Measurements from ENCODE around the gene ADGB.
"Not testable (repeated sequence)": the region's sequence is repeated elsewhere in the genome, so short reads cannot be mapped to it uniquely, and the experiment has no call there.

The ADGB gene

DNA sequence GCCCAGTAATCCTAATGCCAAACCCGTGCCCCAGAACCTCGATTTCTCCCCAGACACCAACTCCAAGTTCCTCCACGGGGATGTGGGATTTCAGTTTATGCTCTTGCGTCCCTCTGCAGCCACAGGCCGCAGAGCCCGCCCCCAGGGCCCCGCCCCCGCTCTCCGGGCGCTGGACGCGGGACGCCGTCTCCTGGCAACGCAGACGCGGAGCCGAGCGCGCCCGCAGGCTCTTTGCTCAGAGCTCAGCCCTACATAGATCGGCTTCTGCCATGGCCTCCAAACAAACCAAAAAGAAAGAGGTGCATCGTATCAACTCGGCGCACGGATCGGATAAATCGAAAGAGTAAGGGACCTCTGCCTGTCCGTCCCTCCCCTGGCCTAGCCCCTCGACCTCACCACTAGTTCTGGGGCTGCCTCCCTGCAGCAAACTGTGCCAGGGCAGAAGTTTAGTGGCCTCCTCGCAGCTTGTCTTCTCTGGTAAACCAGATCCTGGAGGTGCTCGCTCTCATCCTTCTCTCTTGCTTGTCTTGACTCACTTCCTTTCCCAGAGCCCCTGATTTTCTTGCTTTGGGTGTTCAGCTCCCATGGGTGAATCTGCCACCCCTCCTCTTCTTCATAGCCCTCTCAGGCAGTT is at the start of gene ADGB:
Gene ADGB, plus strand, starts transcription at position 201 of the 634 bp plus-strand sequence. Its CDS starts 69 bp downstream, at position 270.
- peak in 1 of 2 donors; percentile 22 for DNase-seq

DNA sequence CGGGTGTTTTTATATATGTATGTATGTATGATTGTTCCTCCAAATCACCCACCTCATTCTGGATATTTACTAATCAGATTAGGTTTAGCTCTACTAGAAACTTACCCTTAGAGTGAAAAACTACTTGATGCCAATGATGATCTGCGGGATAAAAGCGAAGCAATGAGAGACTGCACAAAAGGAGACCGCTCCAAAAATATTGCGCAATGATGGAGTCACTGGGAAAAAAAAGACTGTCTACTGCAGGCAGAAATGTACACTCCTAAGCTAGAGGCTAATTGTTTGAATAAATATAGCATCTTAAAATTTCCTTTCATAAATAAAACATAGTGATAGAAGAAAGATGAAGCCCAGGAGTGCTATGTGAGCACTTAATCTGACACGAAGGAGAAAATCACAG is 47.9 kb upstream of the ADGB start:
- DNase-seq = no peak

- no peak for DNase-seq
These were observed 47.2 kb upstream of the ADGB start for GRCh38 chr6:146551545-146551944.

DNA sequence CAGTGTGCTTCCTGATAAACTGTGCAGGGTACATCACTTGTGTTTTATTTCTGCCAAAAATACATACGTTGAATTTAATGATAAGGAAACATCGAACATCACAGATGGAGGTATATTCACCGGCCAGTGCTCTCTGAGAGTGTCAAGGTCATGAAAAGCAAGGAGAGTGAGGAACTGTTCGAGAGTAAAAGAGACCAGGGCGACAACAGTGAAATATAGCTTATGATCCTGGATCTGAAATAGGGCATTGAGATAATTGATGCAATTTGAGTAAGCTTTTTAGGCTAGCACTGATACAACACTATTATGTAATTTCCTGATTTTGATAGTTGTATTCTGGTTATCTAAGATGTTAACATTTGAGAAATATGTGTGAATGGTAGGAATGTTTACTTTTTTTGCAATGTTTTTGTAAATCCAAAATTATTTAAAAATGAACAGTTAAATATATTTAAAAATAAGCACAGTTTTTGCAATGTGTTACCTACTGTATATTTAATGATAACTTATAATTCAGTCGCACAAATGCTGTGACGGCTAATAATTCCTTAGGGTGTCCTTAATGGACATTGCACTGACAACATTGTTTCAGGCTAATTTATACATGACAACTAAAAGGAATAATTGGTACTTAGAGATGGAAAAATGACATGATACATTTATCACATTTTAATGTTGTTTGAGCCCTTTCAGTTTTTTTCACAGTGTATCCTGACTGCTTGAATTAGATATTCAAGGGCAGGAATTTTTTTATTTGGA is 45.2 kb upstream of the ADGB start:
- DNase-seq = no peak

DNA sequence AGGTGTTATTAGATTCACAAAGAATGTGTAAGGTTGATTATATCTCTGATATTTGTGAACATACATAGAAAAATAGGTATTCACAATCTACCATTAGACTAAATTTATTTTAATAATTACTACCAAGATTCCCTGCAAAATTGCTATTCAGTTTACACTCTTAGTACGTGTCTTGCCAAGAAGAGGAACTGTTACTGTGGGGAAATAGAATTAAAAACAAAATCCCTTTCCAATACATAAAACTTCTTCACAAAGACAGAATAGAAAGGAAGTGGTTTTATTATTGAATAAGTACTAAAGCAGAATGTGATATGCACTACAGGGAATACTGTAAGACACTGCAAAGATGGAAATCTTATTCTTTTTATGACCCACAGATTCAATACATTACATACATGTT is 38.2 kb upstream of the ADGB start:
- no peak for DNase-seq

DNA sequence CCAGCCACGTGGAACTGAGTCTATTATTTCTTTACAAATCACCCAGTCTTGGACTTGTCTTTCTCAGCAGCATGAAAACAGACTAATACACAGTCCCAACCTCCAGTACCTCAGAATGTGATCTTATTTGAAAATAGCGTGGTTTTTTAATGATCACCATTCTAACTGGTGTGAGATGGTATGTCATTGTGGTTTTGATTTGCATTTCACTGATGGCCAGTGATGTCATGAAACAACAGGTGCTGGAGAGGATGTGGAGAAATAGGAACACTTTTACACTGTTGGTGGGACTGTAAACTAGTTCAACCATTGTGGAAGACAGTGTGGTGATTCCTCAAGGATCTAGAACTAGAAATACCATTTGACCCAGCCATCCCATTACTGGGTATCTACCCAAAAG is 32.1 kb upstream of the ADGB start:
- not testable (repeated sequence) for DNase-seq

GRCh38 chr6:146568619-146569018 is 30.2 kb upstream of the ADGB start:
- not testable (repeated sequence) for DNase-seq

GRCh38 chr6:146574211-146574610 is 24.6 kb upstream of the ADGB start:
- no peak for DNase-seq

DNA sequence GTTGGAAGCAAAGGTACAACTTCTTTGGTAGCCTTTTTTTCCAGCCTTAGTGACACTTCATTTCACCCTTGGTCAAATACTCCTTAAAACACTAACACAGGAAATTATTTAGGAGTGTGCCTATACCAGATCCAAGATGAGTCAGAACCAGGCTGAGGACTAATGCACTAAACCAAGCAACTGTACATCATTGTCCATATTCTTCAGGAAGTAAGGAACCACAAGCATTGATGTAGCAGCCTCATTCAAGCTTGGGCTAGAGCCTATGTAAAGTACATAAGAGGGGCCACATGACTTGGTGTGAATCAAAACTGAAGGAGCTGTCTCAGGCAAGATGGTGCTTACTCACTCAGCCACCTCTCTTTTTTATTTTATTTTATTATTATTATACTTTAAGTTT is 20.7 kb upstream of the ADGB start:
- DNase-seq = no peak

DNA sequence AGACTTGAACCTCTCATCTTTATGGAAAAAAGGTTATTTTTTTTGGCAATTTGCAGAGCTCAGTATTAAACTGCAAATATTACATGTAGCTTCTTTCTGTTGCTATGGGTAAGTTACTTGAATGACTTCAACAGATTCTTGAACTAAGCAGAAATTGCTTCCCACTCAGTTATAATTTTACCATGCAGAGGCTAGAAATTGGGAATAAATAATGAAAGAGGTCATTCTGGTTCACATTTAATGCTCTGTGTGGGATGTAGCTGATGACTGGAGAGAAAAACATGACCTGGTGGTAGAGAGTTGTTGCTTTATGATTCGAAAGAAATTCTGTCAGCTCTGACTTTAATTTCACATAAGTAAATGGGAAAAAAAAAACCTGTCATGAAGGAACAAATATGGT is 16.8 kb upstream of the ADGB start:
- no peak for DNase-seq

DNA sequence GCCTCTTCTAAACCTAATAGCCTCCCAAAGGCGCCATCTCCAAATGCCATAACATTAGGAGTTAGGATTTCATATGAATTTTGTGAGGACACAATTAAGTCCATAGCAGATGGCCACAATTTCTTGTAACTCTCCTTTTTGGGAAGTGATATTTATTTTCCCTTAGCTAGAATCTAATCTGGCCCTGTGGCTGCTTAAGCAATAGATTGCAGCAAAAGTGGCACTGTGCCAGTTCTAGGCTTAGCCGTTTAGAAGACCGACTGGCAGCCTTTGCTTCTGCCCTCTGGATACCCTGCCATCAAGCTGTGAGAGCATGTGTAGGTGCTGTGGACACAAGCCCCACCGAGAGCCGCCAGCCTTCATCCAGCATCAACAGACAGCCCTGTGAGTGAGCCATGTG is 15.9 kb upstream of the ADGB start:
- peak in 1 of 2 donors; percentile 19 for DNase-seq

- DNase-seq = no peak
These were observed 14.8 kb upstream of the ADGB start for GRCh38 chr6:146583966-146584365.

DNA sequence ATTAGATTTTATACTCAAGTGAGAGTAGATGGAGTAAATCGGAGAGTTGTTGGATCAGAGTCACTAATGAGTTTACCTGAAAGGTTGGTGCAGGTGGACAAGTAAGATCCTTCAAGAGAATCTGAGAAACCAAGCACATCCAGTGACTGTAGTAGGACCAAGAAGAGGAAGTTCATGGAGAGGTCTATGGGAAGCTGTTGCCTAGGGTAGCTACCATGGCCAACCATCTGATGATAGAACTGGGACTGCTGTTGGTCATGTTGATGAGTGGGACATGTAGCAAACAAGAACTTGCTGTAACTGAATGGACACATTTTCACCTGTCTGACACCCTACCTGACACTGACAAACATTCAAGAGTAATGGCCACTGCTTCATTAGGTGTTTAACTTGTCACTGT is 11.3 kb upstream of the ADGB start:
- no peak for DNase-seq

DNA sequence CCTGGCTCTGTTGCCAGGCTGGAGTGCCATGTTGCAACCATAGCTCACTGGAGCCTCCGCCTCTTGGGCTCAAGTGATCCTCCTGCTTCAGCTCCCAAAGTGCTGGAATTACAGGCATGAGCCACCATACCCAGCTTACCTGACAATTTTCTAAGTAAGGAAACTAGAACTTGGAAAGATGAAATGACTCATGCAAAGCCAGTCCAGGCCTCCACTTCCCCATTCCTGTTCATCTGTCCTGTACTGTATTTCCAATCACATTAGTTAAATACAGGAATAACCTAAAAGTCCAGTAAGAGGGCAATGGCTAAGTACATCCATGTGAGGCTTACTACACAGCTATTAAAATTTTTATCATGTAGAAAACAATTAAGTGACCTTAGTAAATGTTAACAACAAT is 8.3 kb upstream of the ADGB start:
- no peak for DNase-seq

- no peak for DNase-seq
These were observed 6.3 kb upstream of the ADGB start for GRCh38 chr6:146592451-146592850.

GRCh38 chr6:146593986-146594385 is 4.8 kb upstream of the ADGB start:
- DNase-seq = no peak

GRCh38 chr6:146594495-146594894 is 4.3 kb upstream of the ADGB start:
- no peak for DNase-seq

DNA sequence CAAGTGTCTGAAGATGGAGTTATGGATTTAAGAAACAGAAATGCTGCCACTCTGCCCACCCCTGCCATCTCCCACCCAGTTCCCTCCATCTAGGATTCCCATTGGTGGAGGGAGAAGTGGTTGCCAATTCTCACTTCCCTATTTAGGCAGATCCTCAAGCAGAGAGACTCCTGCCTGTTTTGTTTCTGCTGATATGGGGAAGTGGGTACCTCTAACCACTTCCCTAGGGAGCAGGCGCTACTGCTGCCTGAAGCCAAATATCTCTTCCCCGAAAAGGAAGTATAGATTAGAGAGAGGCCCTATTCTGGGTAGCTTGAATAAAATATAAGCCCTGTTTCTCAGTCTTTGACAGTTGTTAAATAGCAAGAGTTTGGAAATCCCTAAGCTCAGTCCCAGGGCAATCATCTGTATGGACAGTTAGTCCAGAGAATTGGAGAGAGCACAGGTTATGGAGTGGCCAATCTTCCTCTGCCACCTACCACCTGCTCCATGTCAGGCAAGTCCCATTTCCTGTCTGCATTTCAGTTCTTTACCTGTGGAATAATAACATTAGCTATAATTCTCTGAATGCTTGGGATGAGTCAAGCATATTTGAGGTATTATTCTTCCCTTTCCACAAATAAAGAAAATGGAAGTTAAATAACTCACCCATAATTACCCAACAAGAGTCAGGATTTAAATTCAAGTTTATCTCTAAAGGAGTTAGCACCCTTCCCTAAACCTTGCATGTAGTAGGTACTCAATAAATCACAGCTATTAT is 2.6 kb upstream of the ADGB start:
- DNase-seq = peak in 1 of 2 donors; percentile 25

DNA sequence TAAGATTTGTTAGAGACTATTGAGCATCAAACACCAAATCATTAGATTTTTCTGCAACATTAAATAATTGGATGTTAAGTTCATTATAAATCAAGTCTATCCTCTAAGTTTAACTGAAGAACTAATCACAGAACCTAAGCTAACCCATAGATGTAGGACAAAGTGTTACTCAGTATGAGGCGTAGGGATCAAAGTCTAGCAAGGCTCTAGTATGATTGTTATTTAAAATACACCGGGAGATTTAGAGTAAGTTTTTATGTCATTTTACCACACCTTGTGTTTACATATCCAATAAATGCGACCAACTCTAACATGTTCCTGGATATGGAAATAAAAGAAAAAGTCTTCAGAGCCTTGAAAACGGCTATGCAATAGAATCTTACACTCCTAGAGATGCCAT is 2.6 kb downstream of the ADGB start:
- no peak for DNase-seq

- no peak for DNase-seq
These were observed 3.8 kb downstream of the ADGB start for GRCh38 chr6:146602526-146602925.

DNA sequence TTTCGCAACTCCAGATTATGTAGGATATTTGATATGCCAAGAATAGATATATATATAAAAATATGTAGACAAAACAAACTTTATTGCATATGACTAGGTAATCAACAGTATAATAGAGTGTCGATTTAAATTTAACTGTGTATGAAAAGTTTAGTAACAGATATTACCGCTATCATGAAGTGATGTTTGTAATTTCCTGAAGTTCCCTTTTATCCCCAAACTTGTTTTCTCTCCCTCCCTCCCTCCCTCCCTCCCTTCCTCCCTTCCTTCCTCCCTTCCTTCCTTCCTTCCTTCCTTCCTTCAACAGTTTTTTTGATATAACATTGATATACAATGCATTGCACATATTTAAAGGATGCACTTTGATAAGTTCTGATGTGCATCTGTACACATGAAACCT is 15.2 kb downstream of the ADGB start:
- DNase-seq = no peak

GRCh38 chr6:146620655-146621054 is 21.9 kb downstream of the ADGB start:
- DNase-seq = no peak

DNA sequence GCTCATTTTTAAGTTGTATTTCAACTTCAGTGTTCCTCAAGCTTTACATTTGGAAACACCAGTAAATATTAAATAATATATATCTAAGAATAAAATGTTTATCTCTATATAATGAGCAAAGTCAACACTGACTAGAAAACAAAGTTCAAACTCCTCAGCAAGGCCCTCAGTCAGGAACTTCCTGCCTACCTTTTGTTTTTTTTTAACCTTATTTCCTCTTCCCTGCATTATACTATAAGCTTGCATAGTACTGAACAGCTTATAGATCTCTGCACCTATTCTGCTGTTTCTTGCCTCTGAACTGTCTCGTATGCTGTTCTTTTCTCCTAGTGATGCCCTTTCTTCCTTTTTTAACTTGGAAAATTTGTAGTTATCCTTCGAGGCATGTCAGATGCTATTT is 29.6 kb downstream of the ADGB start:
- no peak for DNase-seq

GRCh38 chr6:146634022-146634421 is 35.2 kb downstream of the ADGB start:
- DNase-seq = no peak

All from CD4-positive, alpha-beta T cell treated with Interleukin-1 beta for 1 hour (primary cell).